Measurements from ENCODE around the gene RBM12. TPM values are rescaled to one million over a fixed set of nuclear protein-coding genes. Genes with fewer than 3 reads are reported as not detected.

The RBM12 gene
- total and polyA plus RNA-seq, 2 of the 4 experiments (the other 2 are of a cell fraction), result 44.7 to 65.8 TPM

DNA sequence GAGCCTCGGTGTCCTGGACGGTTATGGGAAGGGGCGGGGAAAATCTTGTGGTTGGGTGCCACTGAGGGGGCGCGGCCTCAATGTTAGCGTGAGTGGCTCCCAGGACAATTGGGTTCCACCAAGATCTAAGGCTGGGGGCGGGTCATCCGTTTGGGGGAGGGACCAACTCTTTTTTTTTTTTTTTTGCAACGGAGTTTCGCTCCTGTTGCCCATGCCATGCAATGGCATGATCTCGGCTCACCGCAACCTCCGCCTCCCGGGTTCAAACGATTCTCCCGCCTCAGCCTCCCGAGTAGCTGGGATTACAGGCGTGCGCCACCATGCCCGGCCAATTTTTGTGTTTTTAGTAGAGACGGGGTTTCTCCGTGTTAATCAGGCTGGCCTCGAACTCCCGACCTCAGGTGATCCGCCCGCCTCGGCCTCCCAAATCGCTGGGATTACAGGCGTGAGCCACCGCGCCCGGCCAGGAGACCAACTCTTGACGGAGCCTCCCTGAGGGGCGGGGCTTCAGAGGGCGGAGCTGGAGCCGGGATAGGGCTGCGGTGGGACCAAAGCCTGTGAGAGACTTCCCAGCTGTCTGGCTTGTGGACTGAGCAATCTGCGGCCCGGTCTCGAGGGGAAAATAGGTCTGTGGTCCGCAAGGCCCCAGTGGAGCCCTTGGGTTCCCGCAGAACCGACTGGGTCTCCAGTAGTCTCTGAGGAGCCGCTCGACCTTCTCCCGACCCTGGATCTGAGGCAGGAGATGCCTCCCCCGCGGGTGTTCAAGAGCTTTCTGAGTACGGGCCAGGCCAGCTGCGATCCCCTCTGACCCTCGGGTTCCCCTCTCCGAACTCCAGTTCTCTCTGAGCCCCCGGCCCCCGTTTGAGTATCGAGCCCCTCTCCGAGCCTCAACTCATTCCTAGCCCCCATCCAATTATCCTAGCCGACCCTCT lies 48.0 kb downstream of the RBM12 start:
- H3K4me2 ChIP-seq (ENCODE audit: low read depth, low read length), result peak overlapping the region; percentile 72
- H4K20me1 ChIP-seq (ENCODE audit: insufficient read depth, low read length), result 0 out of 2 replicates have a peak, but pooled peaks cover 11% of the 10 kb centered on the region
- H3K56ac ChIP-seq (ENCODE audit: extremely low read depth, insufficient read depth, low read length), result no peak overlapping the region
- H3K4me3 ChIP-seq (ENCODE audit: insufficient read depth, low read depth, low read length), result peak overlapping the region; percentile 30
- no peaks in the 10 kb centered on the region for H3K27me3 ChIP-seq (ENCODE audit: control insufficient read depth, insufficient read depth, low read length)
- ChIA-PET POLR2A (ENCODE audit: unreplicated experiment) (interaction anchor here (0.6 kb wide), 1 partner anchor 347 kb away, joined by 3 read pairs; no protein-coding TSS in a partner anchor), CTCF (interaction anchor here (0.6 to 1.6 kb wide), 2 partner anchors 16 to 280 kb away, joined by 3 to 4 read pairs; no protein-coding TSS in a partner anchor)
- H3K23ac ChIP-seq (ENCODE audit: low read depth, low read length), result peak overlapping the region; percentile 71; the same call in 1 of the 2 replicates
- H2BK120ac ChIP-seq (ENCODE audit: low read depth, low read length), result no peak overlapping the region; the same call in 1 of the 2 replicates
- H2BK20ac ChIP-seq (ENCODE audit: low read depth, low read length), result no peak overlapping the region
- peak overlapping the region; percentile 96 for H2AK9ac ChIP-seq (replicated peaks; ENCODE audit: low read depth, low read length, poor library complexity)
- H3K4ac ChIP-seq (ENCODE audit: low read depth, low read length), result peak overlapping the region; percentile 64; the same call in 1 of the 2 replicates
- dilution Hi-C loops (cut with HindIII; ENCODE audit: low sequenced_read_pairs, unreplicated experiment) (no loop called here), in situ Hi-C loops (cut with MboI; ENCODE audit: low sequenced_read_pairs) (no loop called here), intact Hi-C loops (cut with micrococcal nuclease) (loop anchor here (10.0 kb wide), 1 partner anchor 102 kb away; no protein-coding TSS in a partner anchor)
- H3K27ac ChIP-seq (ENCODE audit: insufficient read depth, low read length), result peak overlapping the region; percentile 53
- TF ChIP-seq, protein P1, sequence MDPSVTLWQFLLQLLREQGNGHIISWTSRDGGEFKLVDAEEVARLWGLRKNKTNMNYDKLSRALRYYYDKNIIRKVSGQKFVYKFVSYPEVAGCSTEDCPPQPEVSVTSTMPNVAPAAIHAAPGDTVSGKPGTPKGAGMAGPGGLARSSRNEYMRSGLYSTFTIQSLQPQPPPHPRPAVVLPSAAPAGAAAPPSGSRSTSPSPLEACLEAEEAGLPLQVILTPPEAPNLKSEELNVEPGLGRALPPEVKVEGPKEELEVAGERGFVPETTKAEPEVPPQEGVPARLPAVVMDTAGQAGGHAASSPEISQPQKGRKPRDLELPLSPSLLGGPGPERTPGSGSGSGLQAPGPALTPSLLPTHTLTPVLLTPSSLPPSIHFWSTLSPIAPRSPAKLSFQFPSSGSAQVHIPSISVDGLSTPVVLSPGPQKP (IDR thresholded peaks at IDR 0.05; ENCODE audit: borderline replicate concordance, low read depth, low read length), result no peak
- TF ChIP-seq POLR2A (IDR thresholded peaks at IDR 0.05; ENCODE audit: low read depth, low read length), result peak; percentile 62
- TF ChIP-seq MAZ (IDR thresholded peaks at IDR 0.05; ENCODE audit: borderline replicate concordance, low read depth, low read length), result peak; percentile 41; the same call in 1 of the 2 replicates
- peaks cover 0 to 20% of the 10 kb centered on the region in 2 experiments; a peak in 3 of 4 replicates for H3K79me1 ChIP-seq (ENCODE audit: low read depth in 1 of 2, low read length in 2 of 2)
- H2BK15ac ChIP-seq (ENCODE audit: low read depth, low read length), result no peak overlapping the region
- peaks cover 7% of the 10 kb centered on the region; the same call in 1 of the 2 replicates for H3K9me1 ChIP-seq (ENCODE audit: insufficient read depth, low read length)
- DNase-seq, result peak; percentile 99
- peak overlapping the region; percentile 69 for H3K9ac ChIP-seq (ENCODE audit: low read depth, low read length)
- H4K8ac ChIP-seq (ENCODE audit: low read depth in 2 of 2, low read length in 2 of 2), result peak overlapping the region; percentile 3 to 41; a peak in 2 of 4 replicates
- H3K18ac ChIP-seq (ENCODE audit: low read depth, low read length), result no peak overlapping the region
- peak overlapping the region; percentile 36 for H4K5ac ChIP-seq (ENCODE audit: low read depth, low read length)
- BruUV-seq (replicated peaks), result no TSS peak
- H2AK5ac ChIP-seq (ENCODE audit: low read depth, low read length), result peak overlapping the region; percentile 43; the same call in 1 of the 2 replicates
- peak overlapping the region; percentile 10 for H2BK5ac ChIP-seq (ENCODE audit: low read depth, low read length, poor library complexity, severe bottlenecking)
- peak overlapping the region; percentile 87 for H2AFZ ChIP-seq (replicated peaks; ENCODE audit: low read length, poor library complexity)
- ATAC-seq (ENCODE audit: low read depth), result peak; percentile 31
- no peaks in the 10 kb centered on the region for H3K9me3 ChIP-seq (ENCODE audit: control insufficient read depth, insufficient read depth, low read length)
- H3K36me3 ChIP-seq (ENCODE audit: control insufficient read depth, insufficient read depth, low read length), result peaks cover 5% of the 10 kb centered on the region; the same call in 1 of the 2 replicates
- 0 out of 2 replicates have a peak overlapping the region, but pooled peaks have one; percentile 1 for H3K14ac ChIP-seq (replicated peaks; ENCODE audit: low read depth, low read length)
- H3K4me1 ChIP-seq (ENCODE audit: control insufficient read depth, insufficient read depth, low read length), result peaks cover 13% of the 10 kb centered on the region
- H4K91ac ChIP-seq (ENCODE audit: insufficient read depth, low read depth, low read length), result peak overlapping the region; percentile 62; the same call in 1 of the 2 replicates
- 3% methylated on average over 21 of the region's 57 CpGs; no CpG with 5 or more reads in 1 of the 2 experiments for WGBS, 2 experiments (ENCODE audit: extremely low coverage in 2 of 2, insufficient read length in 1 of 2)

Measured in IMR-90 (cell line).